HCT116 (cell line): Measurements from ENCODE around the gene CYP4A11. TPM values are rescaled to one million over a fixed set of nuclear protein-coding genes. Genes with fewer than 3 reads are reported as not detected.

Source experiments
- ATAC-seq: fragments of 200-7000 bp; cut with Tn5 transposase; 2 replicates; pipeline ENCODE4 v1.9.1; 2020; ENCODE audit warnings: mild to moderate bottlenecking, moderate library complexity
- BruUV-seq: library from RNA; stranded (reverse); fragments of 400-500 nt; replicated peaks from 2 replicates; lab custom pipeline; 2021; lab: Mats Ljungman, UMichigan
- CTCF ChIA-PET: fragments of 300-600 bp; sonication (Branson Sonifier 250); formaldehyde crosslinking; loops from one replicate; lab custom pipeline; 2021; ENCODE audit warnings: antibody characterized with exemption; lab: Charles Lee
- POLR2A ChIA-PET: fragments of 300-600, 350-600 bp; sonication (Branson Sonifier 250); formaldehyde crosslinking; loops from one replicate; lab custom pipeline; 2021; ENCODE audit warnings: antibody characterized with exemption; lab: Charles Lee
- RAD21 ChIA-PET, 2 experiments: fragments of 300-600 bp; sonication (Branson Sonifier 250); formaldehyde crosslinking; loops; one replicate each; lab custom pipeline; 2023; ENCODE audit warnings: low total read pairs in 2 of 2; ENCODE audit not compliant: uncharacterized antibody in 2 of 2, unreplicated experiment in 2 of 2, low non-redundant PET in 1 of 2; lab: Charles Lee
- DNase-seq: peaks from one replicate; pipeline ENCODE4 v3.0.0-alpha.2; 2010; ENCODE audit warnings: low read depth, low spot score
- H2AFZ ChIP-seq: fragments of 200-600 bp; shearing (Covaris generic), sonication (generic); 2 replicates; pipeline ENCODE4 v1.6.1; 2017; ENCODE audit warnings: low read depth, mixed run types, mixed read lengths, antibody characterized with exemption, low read length; ENCODE audit not compliant: poor library complexity, severe bottlenecking
- H3K27ac ChIP-seq: 2 replicates; pipeline ENCODE4 v1.5.1; 2012; ENCODE audit warnings: low read depth, low read length
- H3K27me3 ChIP-seq: fragments of 200-600 bp; sonication (generic); 2 replicates; pipeline ENCODE4 v1.6.1; 2016; ENCODE audit warnings: mixed run types, low read length, mixed read lengths; ENCODE audit not compliant: insufficient read depth
- H3K36me3 ChIP-seq, 2 experiments: fragments of 200-500 bp in 1 of 2; fragments of 200-600 bp in 1 of 2; sonication (Bioruptor generic) in 1 of 2; sonication (generic) in 1 of 2; 2 replicates each; pipeline versions ENCODE4 v1.5.1 to v1.6.1; 2014 to 2016; ENCODE audit warnings: low read length in 2 of 2, inconsistent platforms in 1 of 2, mixed read lengths in 1 of 2, mixed run types in 1 of 2; ENCODE audit not compliant: insufficient read depth in 2 of 2, control insufficient read depth in 1 of 2
- H3K4me1 ChIP-seq, 2 experiments: fragments of 200-600 bp in 1 of 2; sonication (generic) in 1 of 2; 2 replicates each; pipeline versions ENCODE4 v1.5.1 to v1.6.1; 2012 to 2017; ENCODE audit warnings: low read length in 2 of 2, inconsistent platforms in 1 of 2, mild to moderate bottlenecking in 1 of 2, mixed read lengths in 1 of 2, mixed run types in 1 of 2, moderate library complexity in 1 of 2; ENCODE audit not compliant: insufficient read depth in 2 of 2, control insufficient read depth in 1 of 2
- H3K4me2 ChIP-seq: fragments of 200-600 bp; sonication (generic); 2 replicates; pipeline ENCODE4 v1.6.1; 2017; ENCODE audit warnings: mixed run types, low read length, mixed read lengths
- H3K4me3 ChIP-seq, 2 experiments: fragments of 200-600 bp in 1 of 2; sonication (generic) in 1 of 2; replicated peaks in 1 of 2; 2 replicates each; pipeline ENCODE4 v1.5.1; 2011 to 2016; ENCODE audit warnings: low read length in 2 of 2, control low read depth in 1 of 2, low read depth in 1 of 2, mild to moderate bottlenecking in 1 of 2, mixed read lengths in 1 of 2, mixed run types in 1 of 2
- H3K79me2 ChIP-seq: fragments of 200-600 bp; sonication (generic); 2 replicates; pipeline ENCODE4 v1.6.1; 2017; ENCODE audit warnings: mild to moderate bottlenecking, mixed run types, low read length, moderate library complexity, mixed read lengths; ENCODE audit not compliant: insufficient read depth
- H3K9ac ChIP-seq: fragments of 200-600 bp; sonication (generic); 2 replicates; pipeline ENCODE4 v1.6.1; 2016; ENCODE audit warnings: low read length, mixed read lengths
- H3K9me2 ChIP-seq: fragments of 200-600 bp; sonication (generic), shearing (Covaris generic); 2 replicates; pipeline ENCODE4 v1.6.1; 2017; ENCODE audit warnings: mixed run types, mild to moderate bottlenecking, moderate library complexity; ENCODE audit not compliant: insufficient read depth
- H3K9me3 ChIP-seq, 2 experiments: fragments of 200-500 bp in 1 of 2; fragments of 200-600 bp in 1 of 2; sonication (Bioruptor generic) in 1 of 2; sonication (generic) in 1 of 2; 2 replicates each; pipeline ENCODE4 v1.6.1; 2014 to 2017; ENCODE audit warnings: low read length in 2 of 2, mixed read lengths in 2 of 2, inconsistent platforms in 1 of 2, low read depth in 1 of 2, mild to moderate bottlenecking in 1 of 2, mixed run types in 1 of 2, moderate library complexity in 1 of 2; ENCODE audit not compliant: control insufficient read depth in 1 of 2, insufficient read depth in 1 of 2
- H4K20me1 ChIP-seq: fragments of 200-600 bp; sonication (generic), shearing (Covaris generic); 2 replicates; pipeline ENCODE4 v1.6.1; 2017; ENCODE audit warnings: mixed run types, mild to moderate bottlenecking, moderate library complexity; ENCODE audit not compliant: insufficient read depth
- RAD21 ChIP-seq: IDR thresholded peaks from 2 replicates; pipeline ENCODE4 v1.6.1; 2012; ENCODE audit warnings: low read depth, mild to moderate bottlenecking
- SP1 ChIP-seq: IDR thresholded peaks from 2 replicates; pipeline ENCODE4 v1.6.1; 2012; ENCODE audit warnings: low read depth
- SRF ChIP-seq: IDR thresholded peaks from 2 replicates; pipeline ENCODE4 v1.6.1; 2012; ENCODE audit warnings: low read depth
- TCF7L2 ChIP-seq: IDR thresholded peaks from 2 replicates; pipeline ENCODE4 v1.7.0; 2011; ENCODE audit warnings: borderline replicate concordance, inconsistent platforms; ENCODE audit not compliant: insufficient read depth, insufficient read length; ENCODE audit errors: extremely low read depth
- YY1 ChIP-seq: IDR thresholded peaks from 2 replicates; pipeline ENCODE4 v1.6.1; 2011; ENCODE audit warnings: low read length, low read depth, moderate library complexity, mild to moderate bottlenecking; ENCODE audit not compliant: insufficient replicate concordance; ENCODE audit errors: extremely low read depth
- ZFX ChIP-seq: fragments of 450-650 bp; IDR thresholded peaks from 2 replicates; pipeline ENCODE4 v1.6.1; 2017
- ZNF274 ChIP-seq: fragments of 200-500 bp; sonication (Bioruptor generic); IDR thresholded peaks from 2 replicates; pipeline ENCODE4 v1.6.1; 2014; ENCODE audit warnings: mild to moderate bottlenecking, low read depth, low read length, inconsistent platforms
- intact Hi-C: fragments of 100-400 bp; cut with micrococcal nuclease; formaldehyde crosslinking; loops from 2 replicates; pipeline ENCODE4 v1.10.0; 2022
- total RNA-seq: library from RNA; stranded (reverse); gene quantifications from one replicate; pipeline ENCODE4 v1.2.1, GENCODE V29; 2021; ENCODE audit not compliant: unreplicated experiment
- TF ChIP-seq, protein P1 (sequence below): IDR thresholded peaks from 2 replicates; pipeline ENCODE4 v1.6.1; 2012
- TF ChIP-seq, protein P2 (sequence below), 3 experiments: fragments of 200-600 bp in 1 of 3; sonication (generic) in 1 of 3; IDR thresholded peaks in 2 of 3; conservative IDR thresholded peaks in 1 of 3; 2 replicates each; pipeline ENCODE4 v1.5.1; 2012 to 2017; ENCODE audit warnings: low read depth in 2 of 3, low read length in 2 of 3, antibody characterized with exemption in 1 of 3, borderline replicate concordance in 1 of 3, control low read depth in 1 of 3, mild to moderate bottlenecking in 1 of 3, mixed read lengths in 1 of 3, mixed run types in 1 of 3, moderate library complexity in 1 of 3; ENCODE audit not compliant: insufficient read depth in 1 of 3
- TF ChIP-seq, protein P3 (sequence below): IDR thresholded peaks from 2 replicates; pipeline ENCODE4 v1.6.1; 2012; ENCODE audit warnings: low read depth
- TF ChIP-seq, protein P4 (sequence below): IDR thresholded peaks from 2 replicates; pipeline ENCODE4 v1.6.1; 2011; ENCODE audit warnings: mild to moderate bottlenecking, low read length, moderate library complexity; ENCODE audit not compliant: insufficient replicate concordance; ENCODE audit errors: extremely low read depth

Gene CYP4A11
- total RNA-seq, 1 experiment from 2014 or later, result not detected

DNA sequence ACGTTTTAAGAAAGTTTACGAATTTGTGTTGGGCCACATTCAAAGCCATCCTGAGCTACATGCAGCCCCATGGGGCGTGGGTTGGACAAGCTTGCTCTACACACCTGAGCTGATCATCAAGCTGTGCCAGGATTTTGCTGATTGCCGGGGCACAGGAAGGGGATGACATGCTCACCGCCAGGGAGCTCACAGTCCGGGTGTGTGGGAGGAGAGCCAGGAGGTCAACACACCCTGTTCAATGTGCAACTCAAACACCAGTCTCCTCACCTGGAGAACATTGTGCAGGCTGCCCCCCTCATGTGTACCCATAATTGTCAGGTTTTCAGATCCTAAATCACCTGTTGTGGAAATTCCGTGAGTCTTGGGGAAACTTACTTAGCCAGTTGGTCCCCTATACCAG, 969 bp downstream of the CYP4A11 start:
- H3K4me2 ChIP-seq, result no peak overlapping the region
- no peaks in the 10 kb centered on the region for H3K9me3 ChIP-seq
- no peaks in the 10 kb centered on the region for H3K9me2 ChIP-seq
- ATAC-seq, result no peak
- ChIA-PET RAD21 (no interaction called here), POLR2A (no interaction called here), CTCF (no interaction called here)
- no peak for DNase-seq
- no peak overlapping the region for H3K27ac ChIP-seq
- no peak overlapping the region for H3K9ac ChIP-seq
- H3K4me1 ChIP-seq, result no peaks in the 10 kb centered on the region
- intact Hi-C loops, result no loop called here
- no peaks in the 10 kb centered on the region for H3K79me2 ChIP-seq
- no peaks in the 10 kb centered on the region for H3K36me3 ChIP-seq
- no TSS peak for BruUV-seq
- TF ChIP-seq, protein P1, sequence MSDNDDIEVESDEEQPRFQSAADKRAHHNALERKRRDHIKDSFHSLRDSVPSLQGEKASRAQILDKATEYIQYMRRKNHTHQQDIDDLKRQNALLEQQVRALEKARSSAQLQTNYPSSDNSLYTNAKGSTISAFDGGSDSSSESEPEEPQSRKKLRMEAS, result no peak
- TF ChIP-seq RAD21 (no peak), SP1 (no peak), ZNF274 (no peak), SRF (no peak), TCF7L2 (no peak), ZFX (no peak), YY1 (no peak)
- TF ChIP-seq, protein P2, sequence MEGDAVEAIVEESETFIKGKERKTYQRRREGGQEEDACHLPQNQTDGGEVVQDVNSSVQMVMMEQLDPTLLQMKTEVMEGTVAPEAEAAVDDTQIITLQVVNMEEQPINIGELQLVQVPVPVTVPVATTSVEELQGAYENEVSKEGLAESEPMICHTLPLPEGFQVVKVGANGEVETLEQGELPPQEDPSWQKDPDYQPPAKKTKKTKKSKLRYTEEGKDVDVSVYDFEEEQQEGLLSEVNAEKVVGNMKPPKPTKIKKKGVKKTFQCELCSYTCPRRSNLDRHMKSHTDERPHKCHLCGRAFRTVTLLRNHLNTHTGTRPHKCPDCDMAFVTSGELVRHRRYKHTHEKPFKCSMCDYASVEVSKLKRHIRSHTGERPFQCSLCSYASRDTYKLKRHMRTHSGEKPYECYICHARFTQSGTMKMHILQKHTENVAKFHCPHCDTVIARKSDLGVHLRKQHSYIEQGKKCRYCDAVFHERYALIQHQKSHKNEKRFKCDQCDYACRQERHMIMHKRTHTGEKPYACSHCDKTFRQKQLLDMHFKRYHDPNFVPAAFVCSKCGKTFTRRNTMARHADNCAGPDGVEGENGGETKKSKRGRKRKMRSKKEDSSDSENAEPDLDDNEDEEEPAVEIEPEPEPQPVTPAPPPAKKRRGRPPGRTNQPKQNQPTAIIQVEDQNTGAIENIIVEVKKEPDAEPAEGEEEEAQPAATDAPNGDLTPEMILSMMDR (IDR thresholded peaks at IDR 0.05 in 2 of 3, conservative IDR thresholded peaks at IDR 0.05 in 1 of 3; ENCODE audit: borderline replicate concordance in 1 of 3, insufficient read depth in 1 of 3, low read depth in 2 of 3, low read length in 2 of 3), result no peak
- TF ChIP-seq, protein P3, sequence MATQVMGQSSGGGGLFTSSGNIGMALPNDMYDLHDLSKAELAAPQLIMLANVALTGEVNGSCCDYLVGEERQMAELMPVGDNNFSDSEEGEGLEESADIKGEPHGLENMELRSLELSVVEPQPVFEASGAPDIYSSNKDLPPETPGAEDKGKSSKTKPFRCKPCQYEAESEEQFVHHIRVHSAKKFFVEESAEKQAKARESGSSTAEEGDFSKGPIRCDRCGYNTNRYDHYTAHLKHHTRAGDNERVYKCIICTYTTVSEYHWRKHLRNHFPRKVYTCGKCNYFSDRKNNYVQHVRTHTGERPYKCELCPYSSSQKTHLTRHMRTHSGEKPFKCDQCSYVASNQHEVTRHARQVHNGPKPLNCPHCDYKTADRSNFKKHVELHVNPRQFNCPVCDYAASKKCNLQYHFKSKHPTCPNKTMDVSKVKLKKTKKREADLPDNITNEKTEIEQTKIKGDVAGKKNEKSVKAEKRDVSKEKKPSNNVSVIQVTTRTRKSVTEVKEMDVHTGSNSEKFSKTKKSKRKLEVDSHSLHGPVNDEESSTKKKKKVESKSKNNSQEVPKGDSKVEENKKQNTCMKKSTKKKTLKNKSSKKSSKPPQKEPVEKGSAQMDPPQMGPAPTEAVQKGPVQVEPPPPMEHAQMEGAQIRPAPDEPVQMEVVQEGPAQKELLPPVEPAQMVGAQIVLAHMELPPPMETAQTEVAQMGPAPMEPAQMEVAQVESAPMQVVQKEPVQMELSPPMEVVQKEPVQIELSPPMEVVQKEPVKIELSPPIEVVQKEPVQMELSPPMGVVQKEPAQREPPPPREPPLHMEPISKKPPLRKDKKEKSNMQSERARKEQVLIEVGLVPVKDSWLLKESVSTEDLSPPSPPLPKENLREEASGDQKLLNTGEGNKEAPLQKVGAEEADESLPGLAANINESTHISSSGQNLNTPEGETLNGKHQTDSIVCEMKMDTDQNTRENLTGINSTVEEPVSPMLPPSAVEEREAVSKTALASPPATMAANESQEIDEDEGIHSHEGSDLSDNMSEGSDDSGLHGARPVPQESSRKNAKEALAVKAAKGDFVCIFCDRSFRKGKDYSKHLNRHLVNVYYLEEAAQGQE, result no peak
- TF ChIP-seq, protein P4, sequence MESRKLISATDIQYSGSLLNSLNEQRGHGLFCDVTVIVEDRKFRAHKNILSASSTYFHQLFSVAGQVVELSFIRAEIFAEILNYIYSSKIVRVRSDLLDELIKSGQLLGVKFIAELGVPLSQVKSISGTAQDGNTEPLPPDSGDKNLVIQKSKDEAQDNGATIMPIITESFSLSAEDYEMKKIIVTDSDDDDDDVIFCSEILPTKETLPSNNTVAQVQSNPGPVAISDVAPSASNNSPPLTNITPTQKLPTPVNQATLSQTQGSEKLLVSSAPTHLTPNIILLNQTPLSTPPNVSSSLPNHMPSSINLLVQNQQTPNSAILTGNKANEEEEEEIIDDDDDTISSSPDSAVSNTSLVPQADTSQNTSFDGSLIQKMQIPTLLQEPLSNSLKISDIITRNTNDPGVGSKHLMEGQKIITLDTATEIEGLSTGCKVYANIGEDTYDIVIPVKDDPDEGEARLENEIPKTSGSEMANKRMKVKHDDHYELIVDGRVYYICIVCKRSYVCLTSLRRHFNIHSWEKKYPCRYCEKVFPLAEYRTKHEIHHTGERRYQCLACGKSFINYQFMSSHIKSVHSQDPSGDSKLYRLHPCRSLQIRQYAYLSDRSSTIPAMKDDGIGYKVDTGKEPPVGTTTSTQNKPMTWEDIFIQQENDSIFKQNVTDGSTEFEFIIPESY, result no peak
- no peak overlapping the region for H2AFZ ChIP-seq
- no peak overlapping the region for H3K4me3 ChIP-seq
- no peaks in the 10 kb centered on the region for H4K20me1 ChIP-seq
- peaks cover 15% of the 10 kb centered on the region for H3K27me3 ChIP-seq
